Esophagus muscularis mucosa (tissue), 2 donors: ENCODE measurements around the gene RAB20.

Source experiments
- POLR2A ChIP-seq: fragments of 450-650 bp; IDR thresholded peaks from one replicate; pipeline ENCODE4 v1.6.1; 2017; ENCODE audit warnings: antibody characterized with exemption, moderate library complexity, mild to moderate bottlenecking, low read depth
- POLR2AphosphoS5 ChIP-seq, 2 donors: sonication (generic); formaldehyde crosslinking; IDR thresholded peaks; one replicate each; pipeline ENCODE4 v1.6.1; 2017; ENCODE audit warnings: antibody characterized with exemption in 2 of 2

DNA sequence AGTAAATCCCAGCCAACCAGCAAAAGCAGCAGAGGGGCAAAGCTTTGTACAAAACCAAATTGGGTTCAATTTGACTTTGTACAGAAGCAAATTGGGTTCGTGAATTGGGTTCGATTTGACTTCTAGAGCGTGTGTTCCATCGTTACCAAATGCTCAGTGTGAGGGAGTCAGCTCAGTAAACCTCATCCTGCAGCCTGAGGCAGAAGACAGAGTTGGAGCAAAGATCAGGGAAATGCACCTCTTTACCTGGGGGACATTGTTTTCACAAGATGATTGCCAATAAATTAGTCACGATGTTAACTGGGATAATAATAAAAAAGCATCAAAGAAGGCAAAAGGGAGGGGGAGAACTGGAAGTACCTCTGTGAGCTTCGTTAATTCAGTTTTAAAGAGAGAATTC lies 1.5 kb downstream of the RAB20 start:
- TF ChIP-seq POLR2AphosphoS5 (IDR thresholded peaks at IDR 0.05) (no peak), POLR2A (no peak)
